GM21825 (cell line): ENCODE data around the gene TRIM7.
"Not testable (repeated sequence)": the region's sequence is repeated elsewhere in the genome, so short reads cannot be mapped to it uniquely, and the experiment has no call there.

ENCODE experiments used
- ATAC-seq: cut with Tn5 transposase; IDR thresholded peaks from one replicate; pipeline ENCODE4 v1.9.1; 2021; ENCODE audit warnings: mild to moderate bottlenecking, moderate library complexity; ENCODE audit not compliant: unreplicated experiment

TRIM7 gene

GRCh38 chr5:181214249-181214648 lies 9.3 kb upstream of the TRIM7 start:
- not testable (repeated sequence) for ATAC-seq

- no peak for ATAC-seq
Observed at GRCh38 chr5:181212934-181213333, 7.9 kb upstream of the TRIM7 start.

GRCh38 chr5:181212080-181212479 lies 7.1 kb upstream of the TRIM7 start:
- no peak for ATAC-seq

- no peak for ATAC-seq
Observed at GRCh38 chr5:181211208-181211607, 6.2 kb upstream of the TRIM7 start.

- ATAC-seq = not testable (repeated sequence)
Observed at GRCh38 chr5:181210698-181211097, 5.7 kb upstream of the TRIM7 start.

GRCh38 chr5:181210148-181210547 lies 5.2 kb upstream of the TRIM7 start:
- not testable (repeated sequence) for ATAC-seq

GRCh38 chr5:181209006-181209405 lies 4.0 kb upstream of the TRIM7 start:
- ATAC-seq = not testable (repeated sequence)

GRCh38 chr5:181207960-181208253 lies 2.9 kb upstream of the TRIM7 start:
- ATAC-seq = no peak

- ATAC-seq = no peak
Observed at GRCh38 chr5:181207214-181207959, 2.4 kb upstream of the TRIM7 start.

GRCh38 chr5:181205761-181206649 lies 1.0 kb upstream of the TRIM7 start:
- ATAC-seq = no peak

- ATAC-seq = no peak
Observed at GRCh38 chr5:181204113-181204825, 727 bp downstream of the TRIM7 start.

GRCh38 chr5:181203777-181204112 lies 1.3 kb downstream of the TRIM7 start:
- no peak for ATAC-seq

- no peak for ATAC-seq
Observed at GRCh38 chr5:181203093-181203711, 1.8 kb downstream of the TRIM7 start.

GRCh38 chr5:181200816-181201215 lies 4.2 kb downstream of the TRIM7 start:
- ATAC-seq = no peak

GRCh38 chr5:181199881-181200638 lies 4.9 kb downstream of the TRIM7 start:
- no peak for ATAC-seq

GRCh38 chr5:181198905-181199519 lies 6.0 kb downstream of the TRIM7 start:
- peak; percentile 61 for ATAC-seq

GRCh38 chr5:181198106-181198685 lies 6.8 kb downstream of the TRIM7 start:
- no peak for ATAC-seq

- no peak for ATAC-seq
Observed at GRCh38 chr5:181197326-181197951, 7.6 kb downstream of the TRIM7 start.

- ATAC-seq = no peak
Observed at GRCh38 chr5:181195249-181195761, 9.7 kb downstream of the TRIM7 start.
